KOPT-K1 (cell line): Measurements from ENCODE around the gene AMBRA1.

ENCODE experiments used
- H3K27ac ChIP-seq: fragments of 200-600 bp; sonication (generic); 2 replicates; pipeline ENCODE4 v1.5.1; 2016; ENCODE audit warnings: antibody characterized with exemption, mild to moderate bottlenecking, low read depth, low read length; ENCODE audit not compliant: poor library complexity, severe bottlenecking
- H3K36me3 ChIP-seq: fragments of 200-600 bp; sonication (generic); 2 replicates; pipeline ENCODE4 v1.5.1; 2017; ENCODE audit warnings: antibody characterized with exemption, mild to moderate bottlenecking, low read length, moderate library complexity; ENCODE audit not compliant: insufficient read depth
- H3K9me3 ChIP-seq: fragments of 200-600 bp; sonication (generic); 2 replicates; pipeline ENCODE4 v1.5.1; 2017; ENCODE audit warnings: antibody characterized with exemption, low read length, mild to moderate bottlenecking; ENCODE audit not compliant: insufficient read depth, poor library complexity, severe bottlenecking

Gene AMBRA1

GRCh38 chr11:46498968-46499367 lies 94.9 kb downstream of the AMBRA1 start:
- Histone ChIP-seq H3K27ac (no peak overlapping the region), H3K36me3 (peaks cover 77% of the 10 kb centered on the region), H3K9me3 (no peaks in the 10 kb centered on the region)

GRCh38 chr11:46498179-46498578 lies 95.6 kb downstream of the AMBRA1 start:
- H3K27ac ChIP-seq, result no peak overlapping the region

GRCh38 chr11:46497498-46497897 lies 96.3 kb downstream of the AMBRA1 start:
- no peaks in the 10 kb centered on the region for H3K9me3 ChIP-seq
- no peak overlapping the region for H3K27ac ChIP-seq
- peaks cover 78% of the 10 kb centered on the region for H3K36me3 ChIP-seq

More at GRCh38 chr11:46498179-46498578, 95.6 kb downstream of the AMBRA1 start:
- no peaks in the 10 kb centered on the region for H3K9me3 ChIP-seq
- H3K36me3 ChIP-seq, result peaks cover 77% of the 10 kb centered on the region

GRCh38 chr11:46493791-46494190 lies 100.0 kb downstream of the AMBRA1 start:
- Histone ChIP-seq H3K36me3 (peaks cover 79% of the 10 kb centered on the region), H3K27ac (no peak overlapping the region), H3K9me3 (no peaks in the 10 kb centered on the region)

- Histone ChIP-seq H3K36me3 (peaks cover 67% of the 10 kb centered on the region), H3K27ac (no peak overlapping the region), H3K9me3 (no peaks in the 10 kb centered on the region)
Measured at GRCh38 chr11:46492532-46492931, 101.3 kb downstream of the AMBRA1 start.

GRCh38 chr11:46491661-46492330 lies 102.0 kb downstream of the AMBRA1 start:
- H3K36me3 ChIP-seq, result peaks cover 62% of the 10 kb centered on the region
- H3K9me3 ChIP-seq, result no peaks in the 10 kb centered on the region
- H3K27ac ChIP-seq, result no peak overlapping the region

- Histone ChIP-seq H3K9me3 (no peaks in the 10 kb centered on the region), H3K36me3 (peaks cover 61% of the 10 kb centered on the region), H3K27ac (no peak overlapping the region)
Measured at GRCh38 chr11:46490666-46491065, 103.2 kb downstream of the AMBRA1 start.

- Histone ChIP-seq H3K9me3 (no peaks in the 10 kb centered on the region), H3K27ac (no peak overlapping the region), H3K36me3 (peaks cover 60% of the 10 kb centered on the region)
Measured at GRCh38 chr11:46489656-46490560, 103.9 kb downstream of the AMBRA1 start.

GRCh38 chr11:46485856-46486443 lies 107.9 kb downstream of the AMBRA1 start:
- peaks cover 49% of the 10 kb centered on the region for H3K36me3 ChIP-seq

GRCh38 chr11:46484101-46484500 lies 109.7 kb downstream of the AMBRA1 start:
- Histone ChIP-seq H3K27ac (no peak overlapping the region), H3K36me3 (peaks cover 39% of the 10 kb centered on the region), H3K9me3 (no peaks in the 10 kb centered on the region)

More at GRCh38 chr11:46485856-46486443, 107.9 kb downstream of the AMBRA1 start:
- H3K27ac ChIP-seq, result no peak overlapping the region
- no peaks in the 10 kb centered on the region for H3K9me3 ChIP-seq

- H3K9me3 ChIP-seq, result no peaks in the 10 kb centered on the region
Measured at GRCh38 chr11:46480909-46481308, 112.9 kb downstream of the AMBRA1 start.

GRCh38 chr11:46480166-46480726 lies 113.6 kb downstream of the AMBRA1 start:
- Histone ChIP-seq H3K27ac (no peak overlapping the region), H3K36me3 (peaks cover 37% of the 10 kb centered on the region), H3K9me3 (no peaks in the 10 kb centered on the region)

More at GRCh38 chr11:46480909-46481308, 112.9 kb downstream of the AMBRA1 start:
- Histone ChIP-seq H3K36me3 (peaks cover 43% of the 10 kb centered on the region), H3K27ac (no peak overlapping the region)

- Histone ChIP-seq H3K27ac (no peak overlapping the region), H3K36me3 (peaks cover 35% of the 10 kb centered on the region), H3K9me3 (no peaks in the 10 kb centered on the region)
Measured at GRCh38 chr11:46479601-46480000, 114.2 kb downstream of the AMBRA1 start.

GRCh38 chr11:46478196-46478595 lies 115.6 kb downstream of the AMBRA1 start:
- H3K27ac ChIP-seq, result no peak overlapping the region

GRCh38 chr11:46477136-46477535 lies 116.7 kb downstream of the AMBRA1 start:
- Histone ChIP-seq H3K36me3 (peaks cover 14% of the 10 kb centered on the region), H3K27ac (no peak overlapping the region), H3K9me3 (no peaks in the 10 kb centered on the region)

More at GRCh38 chr11:46478196-46478595, 115.6 kb downstream of the AMBRA1 start:
- H3K9me3 ChIP-seq, result no peaks in the 10 kb centered on the region
- H3K36me3 ChIP-seq, result peaks cover 24% of the 10 kb centered on the region
